Measurements from ENCODE around the gene PATL1.
"Not testable (repeated sequence)": the region's sequence is repeated elsewhere in the genome, so short reads cannot be mapped to it uniquely, and the experiment has no call there.

PATL1 gene

GRCh38 chr11:59629996-59630395 is 38.8 kb downstream of the PATL1 start:
- no peak overlapping the region for H3K27ac ChIP-seq
- no peak for TF ChIP-seq CTCF (conservative IDR thresholded peaks at IDR 0.05)

GRCh38 chr11:59626969-59627368 is 41.9 kb downstream of the PATL1 start:
- H3K27ac ChIP-seq: not testable (repeated sequence)

GRCh38 chr11:59625703-59626102 is 43.1 kb downstream of the PATL1 start:
- H3K27ac ChIP-seq: no peak overlapping the region
- TF ChIP-seq CTCF (conservative IDR thresholded peaks at IDR 0.05): no peak

GRCh38 chr11:59617876-59618275 is 51.0 kb downstream of the PATL1 start:
- no peak for TF ChIP-seq CTCF (conservative IDR thresholded peaks at IDR 0.05)
- H3K27ac ChIP-seq: peak overlapping the region; percentile 95

GRCh38 chr11:59616396-59616982 is 52.3 kb downstream of the PATL1 start:
- no peak for TF ChIP-seq CTCF (conservative IDR thresholded peaks at IDR 0.05)
- peak overlapping the region; percentile 95 for H3K27ac ChIP-seq

- H3K27ac ChIP-seq: peak within 1 kb of the TSS; percentile 95
- TF ChIP-seq CTCF (conservative IDR thresholded peaks at IDR 0.05): 0 out of 2 replicates have a peak, but pooled peaks have one; percentile 8
These were observed 53.0 kb downstream of the PATL1 start, which contains the start of gene OSBP for GRCh38 chr11:59615637-59616395. TSS of gene OSBP (minus strand) at chr11:59615774. CDS start at chr11:59615664, 110 bp downstream.

GRCh38 chr11:59615120-59615636 is 53.7 kb downstream of the PATL1 start:
- peak overlapping the region; percentile 95 for H3K27ac ChIP-seq
- no peak for TF ChIP-seq CTCF (conservative IDR thresholded peaks at IDR 0.05)

Data from VCaP (cell line).